ENCODE results near the gene PSMA3.

PSMA3 gene

GRCh38 chr14:58299401-58300330 lies 55.0 kb downstream of the PSMA3 start:
- DNase-seq (ENCODE audit: low spot score), result peak; percentile 17

DNA sequence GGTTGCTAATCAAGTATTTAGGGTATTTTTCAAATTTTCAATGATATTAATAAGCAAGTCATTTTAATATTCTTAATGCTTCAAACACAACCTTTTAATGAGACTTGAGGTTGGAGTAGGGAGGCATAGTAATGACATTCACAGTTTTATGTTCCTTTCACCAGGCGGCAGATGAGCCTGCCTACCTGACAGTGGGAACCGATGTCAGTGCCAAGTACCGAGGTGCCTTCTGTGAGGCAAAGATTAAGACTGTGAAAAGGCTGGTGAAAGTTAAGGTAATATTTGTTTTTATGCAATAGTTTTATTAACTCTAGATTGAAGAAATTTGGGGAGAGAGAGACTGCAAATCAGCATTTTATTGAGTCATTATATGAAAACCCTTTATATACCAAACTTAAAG lies 56.8 kb downstream of the PSMA3 start:
- DNase-seq (ENCODE audit: low spot score), result no peak

DNA sequence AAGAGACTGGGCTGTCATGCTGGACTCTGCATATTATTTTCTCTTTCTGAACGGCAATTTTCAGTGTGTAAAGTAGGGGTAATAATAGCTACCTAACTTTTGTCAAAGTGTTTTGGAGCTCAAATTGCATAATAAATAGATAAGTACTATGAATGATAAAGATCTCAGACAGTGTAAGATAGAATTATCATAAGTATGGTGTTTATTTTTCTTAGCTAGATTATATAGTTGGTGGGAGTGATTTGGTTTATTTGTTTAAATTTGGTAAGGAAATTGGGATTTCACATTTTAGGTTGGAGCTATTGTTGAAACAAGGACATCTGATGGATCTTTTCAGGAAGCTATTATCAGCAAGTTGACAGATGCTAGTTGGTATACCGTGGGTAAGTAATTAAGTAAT lies 61.1 kb downstream of the PSMA3 start:
- no peak for DNase-seq (ENCODE audit: low spot score)

- no peak for DNase-seq (ENCODE audit: low spot score)
These were observed 63.1 kb downstream of the PSMA3 start for GRCh38 chr14:58307597-58308316.

GRCh38 chr14:58309086-58309485 lies 64.4 kb downstream of the PSMA3 start:
- DNase-seq (ENCODE audit: low spot score), result no peak

DNA sequence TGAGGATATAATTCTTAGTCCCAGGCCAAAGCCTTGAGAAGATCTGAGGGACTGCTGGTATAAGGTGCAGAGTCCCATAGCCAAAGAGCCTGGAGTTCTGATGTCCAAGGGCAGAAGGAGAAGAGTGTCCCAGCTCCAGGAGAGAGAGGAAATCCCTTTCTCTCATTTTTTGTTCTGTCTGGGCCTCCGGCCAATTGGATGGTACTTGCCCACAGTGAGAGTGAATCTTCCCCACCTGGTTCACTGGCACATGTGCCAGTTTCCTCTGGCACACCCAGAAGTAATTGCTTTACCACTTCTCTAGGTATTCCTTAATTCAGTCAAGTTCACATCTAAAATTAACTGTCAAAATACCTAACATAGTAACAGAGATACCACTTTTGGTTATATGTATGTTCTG lies 69.1 kb downstream of the PSMA3 start:
- no peak for DNase-seq (ENCODE audit: low spot score)

- DNase-seq (ENCODE audit: low spot score), result no peak
These were observed 71.0 kb downstream of the PSMA3 start for GRCh38 chr14:58315606-58316005.

All from SW480 (cell line).